Ascending aorta (tissue), 2 donors: ENCODE measurements around the gene CALML3. TPM values are rescaled to one million over a fixed set of nuclear protein-coding genes. Genes with fewer than 3 reads are reported as not detected.

Experiments
- DNase-seq, 2 donors: peaks; one replicate each; pipeline ENCODE4 v3.0.0-alpha.2; 2019; ENCODE audit warnings: low spot score in 2 of 2
- H3K27ac ChIP-seq, 2 donors: fragments of 200-600 bp; sonication (generic); one replicate each; pipeline ENCODE4 v1.5.1; 2016 to 2017; ENCODE audit warnings: mild to moderate bottlenecking in 1 of 2
- H3K27me3 ChIP-seq: fragments of 200-600 bp; sonication (generic); one replicate; pipeline ENCODE4 v1.5.1; 2017
- H3K36me3 ChIP-seq, 2 donors: fragments of 200-600 bp; sonication (generic); one replicate each; pipeline ENCODE4 v1.5.1; 2016
- H3K4me1 ChIP-seq, 2 donors: fragments of 200-600 bp; sonication (generic); one replicate each; pipeline ENCODE4 v1.5.1; 2016 to 2017; ENCODE audit warnings: mild to moderate bottlenecking in 1 of 2
- H3K4me3 ChIP-seq, 2 donors: fragments of 200-600 bp; sonication (generic); one replicate each; pipeline ENCODE4 v1.5.1; 2016 to 2017; ENCODE audit warnings: mild to moderate bottlenecking in 1 of 2
- H3K9me3 ChIP-seq, 2 donors: fragments of 200-600 bp; sonication (generic); one replicate each; pipeline ENCODE4 v1.5.1; 2016
- intact Hi-C: fragments of 100-400 bp; cut with DNase I; formaldehyde crosslinking; loops from one replicate; pipeline ENCODE4 v1.15.1; 2023
- total RNA-seq: library from RNA; depleted of rRNA; stranded (reverse); fragments of >200 nt; gene quantifications from one replicate; pipeline ENCODE4 v1.1.0, GENCODE V29; 2016
- TF ChIP-seq, protein P1 (sequence below), 3 experiments: fragments of 200-600 bp in 2 of 3; fragments of 450-650 bp in 1 of 3; sonication (generic) in 2 of 3; IDR thresholded peaks; one replicate each; pipeline ENCODE4 v1.5.1; 2016 to 2019; ENCODE audit warnings: antibody characterized with exemption in 3 of 3, mild to moderate bottlenecking in 1 of 3, moderate library complexity in 1 of 3

Gene CALML3
- total RNA-seq, 1 donor from 2014 or later = not detected

DNA sequence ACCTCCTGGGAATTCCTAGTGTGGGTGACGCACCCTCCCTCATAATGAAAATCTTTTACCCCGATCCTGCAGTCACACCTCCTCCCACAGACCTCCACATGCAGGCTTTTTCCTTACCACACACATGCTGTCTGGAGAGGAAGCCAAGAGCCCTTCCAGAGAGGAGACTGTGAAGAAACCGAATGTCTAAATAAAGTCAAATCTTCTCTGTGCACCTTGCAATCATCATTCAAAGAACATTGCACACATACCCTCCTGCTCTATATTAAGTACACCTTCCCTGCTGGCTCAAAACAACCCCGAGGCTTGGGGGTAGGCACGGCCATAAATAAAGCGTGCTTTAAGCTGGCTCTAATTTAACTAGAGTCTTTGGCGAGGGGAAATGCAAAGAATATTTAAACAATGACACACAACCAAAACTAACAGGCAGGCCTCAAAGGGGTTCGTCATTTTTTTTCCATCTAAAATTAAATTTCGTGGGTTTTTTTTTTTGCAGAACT, 34.9 kb downstream of the CALML3 start:
- TF ChIP-seq, protein P1, sequence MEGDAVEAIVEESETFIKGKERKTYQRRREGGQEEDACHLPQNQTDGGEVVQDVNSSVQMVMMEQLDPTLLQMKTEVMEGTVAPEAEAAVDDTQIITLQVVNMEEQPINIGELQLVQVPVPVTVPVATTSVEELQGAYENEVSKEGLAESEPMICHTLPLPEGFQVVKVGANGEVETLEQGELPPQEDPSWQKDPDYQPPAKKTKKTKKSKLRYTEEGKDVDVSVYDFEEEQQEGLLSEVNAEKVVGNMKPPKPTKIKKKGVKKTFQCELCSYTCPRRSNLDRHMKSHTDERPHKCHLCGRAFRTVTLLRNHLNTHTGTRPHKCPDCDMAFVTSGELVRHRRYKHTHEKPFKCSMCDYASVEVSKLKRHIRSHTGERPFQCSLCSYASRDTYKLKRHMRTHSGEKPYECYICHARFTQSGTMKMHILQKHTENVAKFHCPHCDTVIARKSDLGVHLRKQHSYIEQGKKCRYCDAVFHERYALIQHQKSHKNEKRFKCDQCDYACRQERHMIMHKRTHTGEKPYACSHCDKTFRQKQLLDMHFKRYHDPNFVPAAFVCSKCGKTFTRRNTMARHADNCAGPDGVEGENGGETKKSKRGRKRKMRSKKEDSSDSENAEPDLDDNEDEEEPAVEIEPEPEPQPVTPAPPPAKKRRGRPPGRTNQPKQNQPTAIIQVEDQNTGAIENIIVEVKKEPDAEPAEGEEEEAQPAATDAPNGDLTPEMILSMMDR (IDR thresholded peaks at IDR 0.05) = no peak

DNA sequence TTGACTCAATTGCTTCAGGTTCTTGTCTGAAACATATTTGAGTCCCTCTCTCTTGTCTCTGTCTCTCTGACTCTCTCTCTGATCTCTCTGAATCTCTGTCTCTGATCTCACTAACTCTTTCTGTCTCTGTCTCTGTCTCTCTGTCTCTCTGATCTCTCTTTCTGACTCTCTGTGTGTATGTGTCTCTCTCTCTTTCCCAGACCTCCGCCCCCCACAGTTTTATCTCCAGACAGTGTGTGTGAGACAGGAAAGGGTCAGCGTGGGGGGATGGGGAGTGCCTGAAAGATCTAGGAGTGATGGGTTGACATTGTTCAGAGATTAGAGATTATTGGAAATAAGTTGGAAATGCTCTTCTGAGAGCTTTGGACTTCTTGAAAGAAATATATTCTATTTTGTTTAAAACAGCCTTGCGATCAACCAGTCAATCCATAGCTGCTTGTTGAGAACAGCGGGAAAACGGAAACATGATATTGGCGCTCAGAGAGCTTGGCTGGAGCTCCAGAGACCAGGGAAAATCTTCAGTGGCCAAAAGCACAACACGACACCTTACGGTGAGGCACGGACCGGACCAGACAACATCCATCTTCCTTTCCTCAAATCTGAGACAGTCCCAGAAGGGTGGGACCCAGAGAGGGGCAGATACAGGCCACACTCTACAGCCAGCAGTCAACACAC, 35.5 kb downstream of the CALML3 start:
- Histone ChIP-seq H3K27me3 (no peaks in the 10 kb centered on the region), H3K36me3 (no peaks in the 10 kb centered on the region), H3K4me1 (peaks cover 34 to 67% of the 10 kb centered on the region in 2 donors), H3K27ac (peak overlapping the region; percentile 82 to 91), H3K4me3 (peak overlapping the region in 1 of 2 donors; percentile 20), H3K9me3 (no peaks in the 10 kb centered on the region)
- intact Hi-C loops = loop anchor here (2.0 kb wide), 1 partner anchor 25 kb away; no protein-coding TSS in a partner anchor
- TF ChIP-seq, protein P1 (IDR thresholded peaks at IDR 0.05) = no peak
- no peak for DNase-seq

More for the DNA sequence above, 34.9 kb downstream of the CALML3 start:
- Histone ChIP-seq H3K4me1 (peaks cover 35 to 72% of the 10 kb centered on the region in 2 donors), H3K27me3 (no peaks in the 10 kb centered on the region), H3K27ac (peak overlapping the region; percentile 82 to 91), H3K36me3 (no peaks in the 10 kb centered on the region), H3K4me3 (peak overlapping the region in 1 of 2 donors; percentile 20), H3K9me3 (no peaks in the 10 kb centered on the region)
- DNase-seq = peak in 1 of 2 donors; percentile 69
- intact Hi-C loops = loop anchor here (2.0 kb wide), 1 partner anchor 25 kb away; no protein-coding TSS in a partner anchor

DNA sequence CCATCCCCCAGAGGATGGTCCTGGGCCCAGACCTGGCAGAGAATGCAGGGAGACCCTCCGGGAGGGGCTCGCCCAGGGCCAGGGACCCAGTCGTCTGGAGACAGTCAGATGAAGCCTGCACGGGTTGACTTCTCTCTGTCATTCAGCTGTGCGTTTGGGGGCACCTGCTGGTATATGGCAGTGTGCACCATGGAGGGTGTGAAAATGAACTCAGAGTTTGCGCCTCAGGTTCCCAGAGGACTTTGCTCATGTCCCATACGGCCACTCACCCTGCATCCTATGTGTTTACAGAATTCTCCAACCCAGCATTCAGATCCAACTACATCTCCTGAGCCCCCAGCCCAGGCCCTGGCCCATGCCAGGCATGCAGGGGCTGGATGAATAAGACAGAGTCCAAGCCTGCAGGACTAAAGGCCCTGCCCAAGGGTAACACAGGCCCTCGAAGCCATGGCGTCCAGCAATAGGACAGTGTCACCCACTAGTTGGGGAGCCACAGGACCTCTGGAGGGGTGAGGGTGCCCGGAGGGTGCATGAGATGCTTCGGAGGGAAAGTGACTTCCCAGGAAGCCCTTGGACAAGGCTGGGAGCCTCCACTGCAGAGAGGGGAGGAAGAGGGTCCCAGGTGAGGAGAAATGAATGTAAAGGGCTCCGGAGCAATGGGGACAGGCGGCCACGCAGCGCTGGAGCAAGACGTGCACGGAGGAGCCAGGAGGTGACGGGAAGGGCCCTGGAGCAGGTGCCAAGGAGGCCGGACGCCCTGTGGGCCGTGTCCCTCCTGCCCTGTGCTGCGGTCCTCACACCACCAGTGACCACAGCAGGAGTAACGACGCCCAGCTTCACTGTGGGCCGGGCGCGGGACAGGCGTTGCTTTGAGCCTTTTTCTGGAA, 36.3 kb downstream of the CALML3 start:
- peaks cover 29 to 59% of the 10 kb centered on the region in 2 donors for H3K4me1 ChIP-seq
- TF ChIP-seq, protein P1 (IDR thresholded peaks at IDR 0.05) = peak in 1 of 3 experiments; percentile 7
- H3K36me3 ChIP-seq = no peaks in the 10 kb centered on the region
- no peak for DNase-seq
- H3K9me3 ChIP-seq = no peaks in the 10 kb centered on the region
- intact Hi-C loops = loop anchor here (2.0 kb wide), 1 partner anchor 26 kb away; no protein-coding TSS in a partner anchor
- no peak overlapping the region for H3K4me3 ChIP-seq
- H3K27me3 ChIP-seq = no peaks in the 10 kb centered on the region
- peak overlapping the region; percentile 82 to 91 for H3K27ac ChIP-seq

DNA sequence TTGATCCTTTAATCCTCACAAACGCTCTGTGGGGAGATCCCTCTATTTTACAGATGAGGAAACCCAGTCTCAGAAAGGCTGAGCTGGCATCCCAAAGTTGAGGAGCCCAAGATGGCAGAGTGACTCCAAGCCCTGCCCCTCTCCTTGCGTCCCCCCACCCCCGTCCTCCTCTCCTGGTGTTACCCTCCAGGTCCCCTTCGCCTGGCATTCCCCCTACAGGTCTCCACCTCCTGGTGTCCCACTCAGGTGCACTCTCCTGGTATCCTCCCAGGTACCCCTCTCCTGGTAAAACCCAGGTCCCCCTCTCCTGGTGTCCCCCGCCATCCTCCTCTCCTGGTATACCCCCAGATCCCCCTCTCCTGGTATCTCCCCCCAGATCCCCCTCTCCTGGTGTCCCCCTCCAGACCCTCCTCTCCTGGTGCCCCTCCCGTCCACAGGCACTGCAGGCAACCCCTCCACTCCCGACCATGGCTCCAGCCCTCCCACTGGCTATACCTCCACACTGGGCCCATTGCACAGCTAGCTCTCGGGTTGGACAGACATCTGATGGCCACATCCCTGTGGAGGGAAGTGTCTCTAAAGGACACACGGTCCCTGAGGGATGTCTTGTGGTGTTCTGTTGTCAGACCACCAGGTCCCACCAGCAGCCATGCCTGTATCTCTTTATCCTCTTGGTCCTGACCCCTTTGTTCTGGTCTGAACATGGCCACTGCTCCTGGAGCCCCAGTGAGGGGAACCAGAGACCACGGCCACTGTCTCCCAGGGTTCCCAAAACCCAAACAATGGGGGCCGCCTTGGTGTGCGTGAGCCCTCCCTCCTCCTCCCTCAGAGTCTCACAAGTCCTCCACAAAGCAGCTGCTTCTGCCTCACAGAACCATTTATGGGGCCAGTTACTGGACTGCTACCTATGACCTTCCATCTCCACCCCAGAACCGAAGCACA, 37.2 kb downstream of the CALML3 start:
- Histone ChIP-seq H3K4me1 (peaks cover 26 to 50% of the 10 kb centered on the region in 2 donors), H3K27me3 (no peaks in the 10 kb centered on the region), H3K36me3 (no peaks in the 10 kb centered on the region), H3K4me3 (no peak overlapping the region), H3K9me3 (no peaks in the 10 kb centered on the region), H3K27ac (peak overlapping the region; percentile 82 to 91)
- no peak for DNase-seq
- intact Hi-C loops = loop anchor here (2.0 kb wide), 1 partner anchor 27 kb away; no protein-coding TSS in a partner anchor
- TF ChIP-seq, protein P1 (IDR thresholded peaks at IDR 0.05) = no peak
